ENCODE data around the gene ACACB.

The ACACB gene

GRCh38 chr12:109222496-109222895 is 106.1 kb downstream of the ACACB start:
- DNase-seq: no peak

DNA sequence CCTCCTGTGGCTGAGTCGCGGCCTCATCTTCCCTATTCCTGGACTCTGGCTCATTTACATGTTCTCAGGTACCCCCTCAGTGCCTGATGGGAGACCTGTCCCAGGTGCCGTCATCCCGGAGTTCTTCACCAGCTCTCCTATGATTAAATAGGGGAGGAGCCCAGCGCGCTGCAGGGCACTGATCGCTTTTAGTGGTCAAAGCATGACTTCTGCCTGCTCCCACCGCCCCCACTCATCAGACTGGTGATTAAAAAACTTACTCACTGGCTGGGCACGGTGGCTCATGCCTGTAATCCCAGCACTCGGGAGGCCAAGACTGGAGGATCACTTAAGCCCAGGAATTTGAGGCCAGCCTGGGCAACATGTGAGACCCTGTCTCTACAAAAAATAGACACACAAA is 106.8 kb downstream of the ACACB start:
- no peak for DNase-seq

DNA sequence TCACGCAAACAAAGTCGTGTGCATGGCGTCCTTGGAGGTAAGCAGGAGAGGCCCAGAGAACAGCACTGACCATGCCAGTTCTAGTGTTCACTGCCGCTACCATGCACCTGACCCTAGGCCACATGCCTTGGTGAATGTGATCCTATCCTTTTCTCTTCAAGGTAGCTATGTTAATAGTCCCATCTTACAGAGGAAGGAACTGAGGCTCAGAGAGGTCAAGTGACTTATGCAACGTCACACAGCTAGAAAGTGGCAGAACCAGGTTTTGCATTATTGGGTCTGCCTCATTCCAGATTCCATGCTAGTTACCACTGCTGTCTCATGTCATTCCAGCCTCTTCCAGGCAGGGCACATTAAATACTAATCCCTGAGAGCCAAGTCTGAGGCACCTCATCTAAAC is 107.5 kb downstream of the ACACB start:
- no peak for DNase-seq

DNA sequence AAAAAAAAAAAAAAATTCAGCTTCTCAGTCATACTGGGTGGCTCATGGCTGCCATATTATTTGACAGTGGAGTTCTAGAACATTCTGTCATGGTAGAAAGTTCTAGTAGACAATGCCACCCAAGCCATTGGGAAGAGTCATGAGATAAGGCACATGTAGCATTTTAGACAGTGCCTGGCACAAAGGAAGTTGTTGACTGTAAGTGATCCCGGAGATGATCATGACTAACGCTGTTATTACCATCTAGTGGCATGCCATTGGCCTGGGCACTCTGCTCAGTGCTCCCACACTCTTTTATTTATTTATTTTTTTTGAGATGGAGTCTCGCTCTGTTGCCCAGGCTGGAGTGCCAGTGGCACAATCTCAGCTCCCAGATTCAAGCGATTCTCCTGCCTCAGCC is 112.3 kb downstream of the ACACB start:
- DNase-seq: no peak

GRCh38 chr12:109230193-109230592 is 113.8 kb downstream of the ACACB start:
- DNase-seq: no peak

DNA sequence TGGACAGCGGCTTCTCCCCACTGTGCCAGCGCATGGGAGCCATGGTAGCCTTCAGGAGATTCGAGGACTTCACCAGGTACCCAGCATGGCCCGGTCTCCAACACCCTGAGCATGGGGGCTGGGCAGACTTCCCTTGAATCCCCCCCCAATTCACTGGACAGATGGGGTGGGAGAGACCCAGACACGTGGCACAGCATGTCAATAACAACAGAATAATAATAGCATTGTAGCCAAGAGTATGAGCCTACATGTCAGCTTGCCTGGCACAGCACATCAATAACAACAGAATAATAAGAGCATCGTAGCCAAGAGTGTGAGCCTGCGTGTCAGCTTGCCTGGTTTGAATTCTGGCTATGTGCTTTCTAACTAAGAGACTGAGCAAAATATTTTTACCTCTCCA is 116.3 kb downstream of the ACACB start:
- no peak for DNase-seq

GRCh38 chr12:109234012-109234411 is 117.6 kb downstream of the ACACB start:
- no peak for DNase-seq

DNA sequence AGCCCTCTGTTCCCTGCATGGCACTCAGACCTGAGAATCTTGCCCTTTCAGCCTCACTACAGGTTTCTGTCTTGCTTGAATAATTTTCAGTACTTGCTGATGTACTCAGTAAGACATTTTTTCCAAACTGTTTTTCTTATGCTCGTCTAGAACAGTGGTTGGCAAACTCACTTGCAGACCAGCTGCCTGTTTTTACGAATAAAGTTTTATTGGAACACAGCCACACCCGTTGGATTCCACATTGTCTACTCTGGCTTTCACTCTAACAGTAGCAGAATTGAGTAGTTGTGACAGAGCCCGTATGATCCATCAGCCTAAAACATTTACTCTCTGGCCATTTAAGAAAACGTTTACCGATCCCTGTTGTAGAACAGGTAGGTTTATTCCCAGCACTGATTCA is 119.9 kb downstream of the ACACB start:
- DNase-seq: no peak

- no peak for DNase-seq
These were observed 122.8 kb downstream of the ACACB start for GRCh38 chr12:109239179-109239578.

- no peak for DNase-seq
These were observed 123.3 kb downstream of the ACACB start for GRCh38 chr12:109239691-109240090.

DNA sequence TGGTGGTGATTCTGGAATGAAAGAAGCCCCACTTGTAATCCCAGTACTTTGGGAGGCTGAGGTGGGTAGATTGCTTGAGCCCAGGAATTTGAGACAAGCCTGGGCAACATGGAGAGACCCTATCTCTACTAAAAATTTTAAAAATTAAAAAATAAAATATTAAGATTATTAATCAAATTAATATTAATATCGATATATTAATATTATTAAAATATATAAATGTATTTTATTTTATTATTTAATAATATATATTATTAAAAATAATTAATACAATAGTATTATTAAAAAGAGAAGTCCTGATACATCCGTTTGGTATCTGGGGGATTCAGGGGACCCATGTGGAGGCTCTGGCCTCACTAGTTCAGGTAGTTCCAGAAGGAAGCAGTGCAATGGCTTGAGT is 124.0 kb downstream of the ACACB start:
- no peak for DNase-seq

DNA sequence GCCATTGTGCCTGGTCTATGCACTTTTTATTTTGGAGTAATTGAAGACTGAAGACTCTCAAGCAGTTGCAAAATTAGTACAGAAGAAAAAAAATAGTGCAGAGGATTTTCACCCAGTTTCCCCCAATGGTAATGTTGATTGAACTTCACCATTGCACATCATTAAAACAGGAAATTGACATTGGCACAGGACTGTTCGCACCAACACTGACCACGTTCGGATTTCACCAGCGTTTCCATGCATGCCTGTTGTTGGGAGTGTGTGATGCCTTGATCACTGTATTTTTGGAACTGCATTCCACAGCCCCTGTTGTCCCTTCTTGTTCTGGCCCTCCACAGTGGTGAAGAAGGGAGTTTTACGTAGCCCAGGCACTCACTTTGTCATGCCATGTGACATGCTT is 125.5 kb downstream of the ACACB start:
- DNase-seq: no peak

DNA sequence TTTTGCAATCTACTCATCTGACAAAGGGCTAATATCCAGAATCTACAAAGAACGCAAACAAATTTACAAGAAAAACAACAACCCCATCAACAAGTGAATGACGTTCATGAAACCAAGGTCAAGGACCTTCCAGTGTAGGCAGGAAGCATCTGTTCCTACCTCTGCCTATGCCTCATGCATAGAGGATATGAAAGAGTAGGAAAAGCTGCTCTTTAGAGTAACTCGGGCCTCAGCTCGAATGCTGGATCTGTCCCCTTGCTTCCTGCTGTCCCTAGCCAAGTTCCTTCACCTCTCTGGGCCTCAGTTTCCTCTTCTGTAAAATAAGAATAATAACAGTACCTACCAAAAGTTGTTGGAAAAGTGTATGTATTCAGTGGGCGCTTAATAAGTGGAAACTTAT is 127.7 kb downstream of the ACACB start:
- no peak for DNase-seq

GRCh38 chr12:109246221-109246620 is 129.8 kb downstream of the ACACB start:
- no peak for DNase-seq

DNA sequence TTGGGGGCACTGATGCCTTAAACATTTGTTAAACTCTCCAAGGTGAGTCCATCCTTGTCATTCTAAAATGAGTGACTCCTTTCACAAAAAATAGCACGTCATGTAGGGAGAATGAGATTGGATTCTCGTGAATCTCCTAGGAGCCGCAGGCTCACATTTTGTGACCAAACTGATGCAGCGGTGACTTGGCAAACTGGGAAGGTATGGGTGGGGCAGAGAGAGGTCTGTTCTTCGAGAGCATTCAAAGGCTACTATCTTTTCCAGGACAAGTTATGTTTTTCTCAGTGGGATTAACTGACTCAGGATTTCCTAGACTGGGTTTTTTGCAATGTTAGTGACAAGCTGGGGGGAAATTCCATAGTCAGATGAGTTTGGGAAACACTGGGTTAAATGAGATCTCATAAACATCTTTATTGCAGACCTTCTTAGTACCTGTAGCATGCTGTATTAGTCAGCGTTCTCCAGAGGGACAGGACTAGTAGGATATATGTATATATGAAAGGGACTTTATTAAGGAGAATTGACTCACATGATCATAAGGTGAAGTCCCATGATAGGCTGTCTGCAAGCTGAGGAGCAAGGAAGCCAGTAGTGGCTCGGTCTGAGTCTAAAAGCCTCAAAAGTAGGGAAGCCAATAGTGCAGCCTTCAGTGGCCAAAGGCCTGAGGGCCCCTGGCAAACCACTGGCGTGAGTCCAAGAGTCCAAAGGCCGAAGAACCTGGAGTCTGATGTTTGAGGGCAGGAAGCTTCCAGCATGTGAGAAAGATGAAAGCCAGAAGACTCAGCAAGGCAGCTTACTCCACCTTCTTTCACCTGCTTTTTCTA is 131.7 kb downstream of the ACACB start:
- no peak for DNase-seq

DNA sequence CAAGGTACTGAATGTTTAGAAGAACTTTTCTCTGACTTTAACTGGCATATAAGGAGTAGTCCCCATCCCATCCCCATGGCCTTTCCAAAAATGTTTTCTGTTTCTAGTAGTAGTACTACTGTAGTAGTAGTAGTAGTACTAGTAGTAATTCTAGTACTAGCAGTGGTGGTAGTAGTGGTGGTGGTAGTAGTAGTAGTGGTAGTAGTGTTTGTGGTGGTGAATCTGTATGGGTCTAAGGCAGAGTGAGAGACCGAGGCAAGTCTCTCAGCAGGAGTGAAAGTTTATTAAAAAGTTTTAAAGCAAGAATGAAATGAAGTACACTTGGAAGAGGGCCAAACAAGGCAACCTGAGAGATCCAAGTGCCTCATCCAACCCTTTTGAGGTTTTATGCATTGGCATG is 134.1 kb downstream of the ACACB start:
- DNase-seq: no peak

DNA sequence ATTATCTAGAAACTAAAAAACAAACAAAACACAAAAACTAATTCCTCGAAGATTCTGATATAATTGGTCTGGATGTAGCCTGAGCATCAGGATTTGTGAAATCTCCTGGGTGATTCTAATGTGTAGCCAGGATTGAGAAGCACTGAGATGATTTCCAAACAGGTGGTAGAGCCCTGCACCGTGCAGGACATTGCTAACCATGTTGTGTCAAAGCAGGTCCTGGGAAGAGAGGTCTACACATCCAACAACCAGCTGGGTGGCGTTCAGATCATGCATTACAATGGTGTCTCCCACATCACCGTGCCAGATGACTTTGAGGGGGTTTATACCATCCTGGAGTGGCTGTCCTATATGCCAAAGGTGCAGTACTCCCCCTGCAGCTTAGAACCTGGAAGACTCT is 136.4 kb downstream of the ACACB start:
- no peak for DNase-seq

DNA sequence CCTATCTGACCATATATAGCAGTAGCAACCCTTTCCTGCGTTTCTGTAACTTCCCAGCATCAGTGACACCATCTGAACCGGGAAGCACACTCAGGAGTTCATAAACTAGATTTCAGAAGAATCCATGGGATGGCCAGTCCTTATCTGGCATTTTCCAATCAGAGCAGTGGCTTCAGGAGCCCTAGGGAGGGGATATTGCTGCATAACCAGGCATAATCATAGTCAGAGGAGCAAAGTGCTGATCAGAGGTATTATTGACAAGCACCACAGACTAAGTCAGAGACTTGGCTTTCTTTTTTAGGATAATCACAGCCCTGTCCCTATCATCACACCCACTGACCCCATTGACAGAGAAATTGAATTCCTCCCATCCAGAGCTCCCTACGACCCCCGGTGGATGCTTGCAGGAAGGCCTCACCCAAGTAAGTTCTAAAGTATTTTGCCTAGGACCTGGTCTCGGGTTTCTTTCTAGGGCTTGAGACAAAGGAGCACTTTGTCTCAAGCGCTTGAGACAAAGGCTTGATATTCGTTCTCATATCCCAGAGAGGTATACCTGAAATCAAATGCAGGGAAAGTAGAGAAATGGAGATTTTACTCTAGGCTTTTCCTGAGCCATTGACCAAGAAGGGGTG is 137.6 kb downstream of the ACACB start:
- no peak for DNase-seq

DNA sequence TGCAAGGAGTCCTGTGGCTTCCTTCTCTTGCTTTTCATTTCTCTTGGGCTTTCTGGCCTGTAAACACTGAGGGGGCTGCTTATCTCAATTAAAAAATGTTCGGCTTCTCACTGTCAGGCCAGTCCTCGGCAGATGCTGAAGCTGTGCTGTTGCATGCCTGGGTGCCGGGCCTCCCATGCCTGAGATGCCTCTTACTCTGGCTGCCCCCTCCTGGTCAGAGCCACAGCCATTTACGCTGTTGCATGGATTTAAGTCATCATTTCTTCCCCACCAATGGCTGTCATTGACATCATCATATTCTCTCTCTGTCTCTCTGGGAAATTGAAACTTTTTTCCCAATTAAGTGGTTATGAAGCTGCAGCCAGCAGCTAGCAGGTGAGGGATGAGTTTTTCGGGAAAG is 139.0 kb downstream of the ACACB start:
- no peak for DNase-seq

DNA sequence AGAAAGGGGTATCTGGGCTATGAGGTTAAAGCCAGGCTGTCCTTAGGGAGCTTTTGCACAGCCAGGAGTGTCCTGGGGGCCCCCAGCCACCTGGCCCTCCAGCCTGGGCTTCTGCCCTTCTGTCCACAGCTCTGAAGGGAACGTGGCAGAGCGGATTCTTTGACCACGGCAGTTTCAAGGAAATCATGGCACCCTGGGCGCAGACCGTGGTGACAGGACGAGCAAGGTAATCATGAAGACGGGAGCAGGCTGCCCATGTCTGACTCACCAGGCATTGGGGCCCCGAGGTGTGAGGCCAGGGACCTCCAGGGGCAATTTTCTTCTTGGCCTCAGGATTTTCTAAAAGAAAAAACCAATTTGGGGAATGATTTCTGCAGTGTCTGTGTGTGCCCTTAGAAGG is 139.6 kb downstream of the ACACB start:
- no peak for DNase-seq

DNA sequence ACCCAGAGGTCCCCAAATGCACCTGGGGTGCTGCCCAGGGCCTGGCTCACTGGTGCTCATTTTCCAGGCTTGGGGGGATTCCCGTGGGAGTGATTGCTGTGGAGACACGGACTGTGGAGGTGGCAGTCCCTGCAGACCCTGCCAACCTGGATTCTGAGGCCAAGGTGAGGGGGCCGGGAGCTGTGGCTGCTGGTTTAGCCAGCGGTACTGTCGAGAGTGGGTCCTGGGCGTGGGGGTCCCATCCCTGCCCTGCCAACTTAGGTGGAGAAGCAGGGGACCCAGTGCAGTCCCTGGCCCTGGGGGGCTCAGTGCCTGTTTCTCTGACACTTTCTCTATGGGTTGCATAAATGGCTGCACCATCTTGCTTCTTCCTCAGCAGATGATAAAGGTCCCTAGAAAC is 141.8 kb downstream of the ACACB start:
- DNase-seq: no peak

DNA sequence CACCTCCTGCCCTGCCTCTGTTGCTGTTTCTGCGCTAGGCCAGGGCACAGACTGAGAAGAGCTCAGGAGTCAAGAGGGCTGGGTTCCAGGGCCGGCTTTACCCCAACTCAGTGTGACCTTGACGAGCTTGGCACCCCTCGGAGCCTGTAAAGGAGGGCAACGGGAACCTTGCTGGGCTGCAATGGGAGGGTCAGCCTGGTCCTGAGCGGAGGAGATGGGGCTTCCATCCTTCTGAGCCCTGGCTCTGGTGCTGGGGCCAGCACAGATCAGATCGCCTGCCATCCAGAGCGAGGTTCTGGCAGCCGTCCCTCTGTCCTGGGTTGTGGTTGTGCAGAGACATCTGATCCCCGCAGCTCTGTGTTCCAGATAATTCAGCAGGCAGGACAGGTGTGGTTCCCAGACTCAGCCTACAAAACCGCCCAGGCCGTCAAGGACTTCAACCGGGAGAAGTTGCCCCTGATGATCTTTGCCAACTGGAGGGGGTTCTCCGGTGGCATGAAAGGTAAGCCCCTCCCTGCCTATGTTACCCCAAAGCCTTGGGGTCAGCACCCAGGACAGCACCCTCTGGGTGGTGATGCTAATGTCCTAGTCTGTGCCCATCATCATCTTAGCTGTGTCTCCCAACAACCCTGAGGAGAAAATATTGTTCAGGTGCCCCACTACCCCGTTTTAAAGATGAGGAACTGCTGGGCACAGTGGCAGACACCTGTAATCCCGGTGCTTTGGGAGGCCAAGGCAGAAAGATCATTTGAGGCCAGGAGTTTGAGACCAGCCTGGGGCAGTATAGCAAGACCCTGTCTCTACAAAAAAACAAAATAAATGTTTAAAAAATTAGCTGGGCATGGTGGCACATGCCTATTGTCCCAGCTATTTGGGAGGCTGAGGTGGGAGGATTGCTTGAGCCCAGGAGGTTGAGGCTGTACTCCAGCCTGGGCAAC is 142.5 kb downstream of the ACACB start:
- no peak for DNase-seq

DNA sequence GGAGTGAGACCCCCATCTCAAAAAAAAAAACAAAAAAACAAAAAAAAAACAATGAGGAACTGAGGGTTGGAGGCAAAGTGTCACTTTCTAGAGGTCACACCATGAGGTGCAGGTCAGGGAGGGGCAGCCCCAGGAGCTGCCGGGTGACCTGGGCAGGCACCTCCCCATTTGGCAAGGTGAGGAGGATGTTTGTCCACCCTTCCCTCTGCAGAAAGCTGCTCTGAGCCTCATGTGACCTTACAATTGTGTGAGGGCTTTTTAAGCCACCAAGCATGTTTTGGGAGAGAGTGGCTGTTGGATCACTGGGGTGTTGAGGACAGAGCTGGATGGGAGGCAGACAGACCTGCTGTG is 143.1 kb downstream of the ACACB start:
- no peak for DNase-seq

GRCh38 chr12:109261087-109261486 is 144.7 kb downstream of the ACACB start:
- DNase-seq: no peak

Measured in NCI-H524 treated with DMSO at 0.1 percent for 48 hours (cell line).